ENCODE measurements around the gene RBBP4.

DNA sequence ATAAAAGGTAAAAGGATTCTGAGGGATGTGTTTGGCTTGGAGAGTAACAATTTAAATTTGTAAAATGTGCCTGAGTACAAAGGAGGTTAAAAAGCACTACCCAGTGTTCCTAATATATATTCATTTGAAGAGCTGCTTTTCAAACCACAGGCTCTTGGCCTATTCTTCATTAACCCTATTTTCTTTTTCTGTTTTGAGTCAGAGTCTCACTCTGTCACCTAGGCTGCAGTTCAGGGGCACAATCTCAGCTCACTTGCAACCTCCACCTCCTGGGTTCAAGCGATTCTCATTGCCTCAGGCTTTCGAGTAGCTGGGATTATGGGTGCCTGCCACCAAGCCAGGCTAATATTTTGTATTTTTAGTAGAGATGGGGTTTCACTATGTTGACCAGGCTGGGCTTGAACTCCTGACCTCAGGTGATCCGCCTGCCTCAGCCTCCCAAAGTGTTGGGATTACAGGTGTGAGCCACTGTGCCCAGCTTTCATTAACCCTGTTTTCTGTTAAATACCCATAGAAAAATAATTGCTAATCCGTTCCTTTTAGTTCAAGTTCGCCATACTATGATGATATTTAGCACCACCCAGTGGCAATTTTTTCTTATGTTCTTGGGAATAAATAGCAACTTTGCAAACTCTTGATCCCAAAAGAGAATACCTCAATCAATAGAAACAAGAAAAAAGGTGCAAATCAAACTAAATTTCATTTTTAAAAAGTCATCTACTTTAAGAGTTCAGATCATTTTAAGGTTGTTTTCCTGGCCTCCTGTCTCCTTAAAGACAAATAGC is 31.1 kb upstream of the RBBP4 start:
- TF ChIP-seq, protein P1, sequence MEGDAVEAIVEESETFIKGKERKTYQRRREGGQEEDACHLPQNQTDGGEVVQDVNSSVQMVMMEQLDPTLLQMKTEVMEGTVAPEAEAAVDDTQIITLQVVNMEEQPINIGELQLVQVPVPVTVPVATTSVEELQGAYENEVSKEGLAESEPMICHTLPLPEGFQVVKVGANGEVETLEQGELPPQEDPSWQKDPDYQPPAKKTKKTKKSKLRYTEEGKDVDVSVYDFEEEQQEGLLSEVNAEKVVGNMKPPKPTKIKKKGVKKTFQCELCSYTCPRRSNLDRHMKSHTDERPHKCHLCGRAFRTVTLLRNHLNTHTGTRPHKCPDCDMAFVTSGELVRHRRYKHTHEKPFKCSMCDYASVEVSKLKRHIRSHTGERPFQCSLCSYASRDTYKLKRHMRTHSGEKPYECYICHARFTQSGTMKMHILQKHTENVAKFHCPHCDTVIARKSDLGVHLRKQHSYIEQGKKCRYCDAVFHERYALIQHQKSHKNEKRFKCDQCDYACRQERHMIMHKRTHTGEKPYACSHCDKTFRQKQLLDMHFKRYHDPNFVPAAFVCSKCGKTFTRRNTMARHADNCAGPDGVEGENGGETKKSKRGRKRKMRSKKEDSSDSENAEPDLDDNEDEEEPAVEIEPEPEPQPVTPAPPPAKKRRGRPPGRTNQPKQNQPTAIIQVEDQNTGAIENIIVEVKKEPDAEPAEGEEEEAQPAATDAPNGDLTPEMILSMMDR (IDR thresholded peaks at IDR 0.05): no peak
- no peak for TF ChIP-seq POLR2A (IDR thresholded peaks at IDR 0.05)
